Mesodermal cell (in vitro differentiated cells): ENCODE data around the gene RAVER2.
"Not testable (repeated sequence)": the region's sequence is repeated elsewhere in the genome, so short reads cannot be mapped to it uniquely, and the experiment has no call there.

Experiments used
- H3K27ac ChIP-seq: 2 replicates; pipeline ENCODE4 v1.7.0; 2013; ENCODE audit warnings: mild to moderate bottlenecking, low read depth, low read length, moderate library complexity; ENCODE audit not compliant: severe bottlenecking
- H3K36me3 ChIP-seq: 2 replicates; pipeline ENCODE4 v1.7.1; 2013; ENCODE audit warnings: mild to moderate bottlenecking, low read length, moderate library complexity; ENCODE audit not compliant: control insufficient read depth, insufficient read depth
- H3K4me1 ChIP-seq: one replicate; pipeline ENCODE4 v1.7.1; 2013; ENCODE audit warnings: mild to moderate bottlenecking, low read length; ENCODE audit not compliant: insufficient read depth, control insufficient read depth, poor library complexity, severe bottlenecking
- H3K4me3 ChIP-seq: 2 replicates; pipeline ENCODE4 v1.7.0; 2013; ENCODE audit warnings: low read length, control low read depth, mild to moderate bottlenecking; ENCODE audit not compliant: insufficient read depth, poor library complexity, severe bottlenecking; ENCODE audit errors: extremely low read depth
- H3K9me3 ChIP-seq: 2 replicates; pipeline ENCODE4 v1.7.1; 2013; ENCODE audit warnings: mild to moderate bottlenecking, low read length, moderate library complexity; ENCODE audit not compliant: control insufficient read depth
- WGBS, 2 experiments: methylation state at CpG; one replicate each; pipeline ENCODE4 v1.1.5; 2013; ENCODE audit warnings: missing lambda C conversion rate in 2 of 2; ENCODE audit not compliant: insufficient coverage in 2 of 2; 5-methylcytosine and 5-hydroxymethylcytosine counted together

RAVER2 gene

GRCh38 chr1:64721135-64721534, 23.7 kb upstream of the RAVER2 start:
- no peak overlapping the region for H3K4me3 ChIP-seq
- H3K4me1 ChIP-seq: no peaks in the 10 kb centered on the region
- no peaks in the 10 kb centered on the region for H3K36me3 ChIP-seq
- H3K9me3 ChIP-seq: no peaks in the 10 kb centered on the region
- WGBS, 2 experiments: 86% methylated on average over 1 of the region's 2 CpGs; no CpG with 5 or more reads in 1 of the 2 experiments
- no peak overlapping the region for H3K27ac ChIP-seq

DNA sequence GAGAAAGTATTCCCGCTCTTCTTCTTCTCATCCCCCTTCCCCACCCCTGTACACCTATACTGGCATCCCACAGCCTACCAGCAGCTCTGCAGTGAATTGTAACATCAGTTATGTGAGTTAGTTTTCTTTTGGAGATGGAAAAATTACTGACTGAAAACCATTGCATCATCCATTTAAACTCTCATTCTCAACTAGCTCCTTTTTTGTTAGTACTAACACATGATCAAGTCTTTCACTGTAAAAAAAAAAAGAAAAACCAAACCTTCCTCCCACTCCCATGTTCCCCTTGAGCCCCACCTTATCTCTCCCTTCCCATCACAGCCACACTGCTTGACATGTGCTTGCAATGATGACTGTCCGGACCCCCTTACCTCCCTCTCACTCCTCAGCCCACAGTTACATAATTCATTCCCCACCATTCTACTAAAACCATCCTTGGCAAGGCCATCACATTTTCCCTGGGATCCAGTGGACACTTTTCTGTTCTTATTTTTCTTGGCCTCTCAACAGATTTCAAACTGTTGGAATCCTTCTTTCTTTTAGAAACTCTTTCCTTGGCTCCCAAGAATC, 23.2 kb upstream of the RAVER2 start:
- H3K27ac ChIP-seq: no peak overlapping the region
- H3K4me3 ChIP-seq: no peak overlapping the region
- 67 to 90% methylated on average over 1 of the region's 2 CpGs for WGBS, 2 experiments
- no peaks in the 10 kb centered on the region for H3K4me1 ChIP-seq
- H3K9me3 ChIP-seq: no peaks in the 10 kb centered on the region
- no peaks in the 10 kb centered on the region for H3K36me3 ChIP-seq

- H3K27ac ChIP-seq: no peak overlapping the region
- 88 to 100% methylated on average over 1 of the region's 1 CpG for WGBS, 2 experiments
- no peak overlapping the region for H3K4me3 ChIP-seq
Measured at GRCh38 chr1:64727861-64728260, 17.0 kb upstream of the RAVER2 start.

DNA sequence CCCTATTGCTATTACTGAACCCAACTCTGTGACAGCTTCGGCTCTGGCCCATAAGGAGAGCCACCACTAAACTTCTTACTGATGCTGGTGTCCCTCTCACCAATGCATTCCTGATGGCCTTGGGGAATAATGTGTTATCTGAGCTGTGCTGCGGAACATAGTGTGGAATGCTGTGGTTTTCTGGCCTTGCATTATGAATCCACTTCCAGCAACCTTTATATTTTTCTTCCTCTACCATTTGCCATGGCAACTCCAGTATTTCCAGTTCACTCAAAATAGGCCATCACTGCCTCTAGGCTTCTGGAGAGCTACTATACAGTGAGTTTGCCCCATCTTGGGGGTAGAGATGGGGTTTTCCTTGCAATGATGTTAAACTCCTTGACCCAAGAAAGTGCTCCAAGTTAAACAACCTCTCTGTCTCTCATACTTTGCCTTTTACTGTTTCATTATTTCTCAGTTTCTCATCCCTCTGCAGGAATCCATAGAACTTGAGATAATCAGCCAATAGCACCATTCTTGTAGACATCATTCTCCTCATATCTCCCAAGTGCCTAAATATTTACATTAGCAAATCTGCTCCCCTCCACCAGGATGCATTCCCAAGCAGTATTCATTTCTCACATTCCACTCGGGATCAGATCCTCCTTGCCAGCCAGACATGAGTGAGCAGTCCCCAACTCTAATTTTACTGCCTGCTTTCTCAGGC, 11.1 kb upstream of the RAVER2 start:
- no peaks in the 10 kb centered on the region for H3K9me3 ChIP-seq
- H3K36me3 ChIP-seq: no peaks in the 10 kb centered on the region
- peaks cover 11% of the 10 kb centered on the region for H3K4me1 ChIP-seq
- 70 to 75% methylated on average over 1 to 2 of the region's 3 CpGs for WGBS, 2 experiments
- H3K27ac ChIP-seq: peak overlapping the region; percentile 38
- no peak overlapping the region for H3K4me3 ChIP-seq

More at GRCh38 chr1:64727861-64728260, 17.0 kb upstream of the RAVER2 start:
- Histone ChIP-seq H3K4me1 (no peaks in the 10 kb centered on the region), H3K36me3 (no peaks in the 10 kb centered on the region), H3K9me3 (no peaks in the 10 kb centered on the region)

- no peak overlapping the region for H3K27ac ChIP-seq
- peaks cover 11% of the 10 kb centered on the region for H3K4me1 ChIP-seq
- 0 to 58% methylated on average over 1 to 3 of the region's 3 CpGs for WGBS, 2 experiments
- H3K36me3 ChIP-seq: no peaks in the 10 kb centered on the region
- H3K4me3 ChIP-seq: no peak overlapping the region
- H3K9me3 ChIP-seq: no peaks in the 10 kb centered on the region
Measured at GRCh38 chr1:64734287-64734652, 10.6 kb upstream of the RAVER2 start.

DNA sequence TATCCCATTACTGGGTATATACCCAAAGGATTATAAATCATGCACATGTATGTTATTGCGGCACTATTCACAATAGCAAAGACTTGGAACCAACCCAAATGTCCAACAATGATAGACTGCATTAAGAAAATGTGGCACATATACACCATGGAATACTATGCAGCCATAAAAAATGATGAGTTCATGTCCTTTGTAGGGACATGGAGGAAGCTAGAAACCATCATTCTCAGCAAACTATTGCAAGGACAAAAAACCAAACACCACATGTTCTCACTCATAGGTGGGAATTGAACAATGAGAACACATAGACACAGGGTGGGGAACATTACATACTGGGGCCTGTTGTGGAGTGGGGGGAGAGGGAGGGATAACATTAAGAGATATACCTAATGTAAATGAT, 4.2 kb upstream of the RAVER2 start:
- not testable (repeated sequence) for H3K27ac ChIP-seq, H3K4me1 ChIP-seq, H3K4me3 ChIP-seq, H3K9me3 ChIP-seq, H3K36me3 ChIP-seq
- 100% methylated on average over 1 of the region's 1 CpG; no CpG with 5 or more reads in 1 of the 2 experiments for WGBS, 2 experiments

GRCh38 chr1:64743954-64744491, 852 bp upstream of the RAVER2 start:
- no peaks in the 10 kb centered on the region for H3K9me3 ChIP-seq
- H3K4me3 ChIP-seq: peak overlapping the region; percentile 78
- no peak overlapping the region for H3K27ac ChIP-seq
- no peaks in the 10 kb centered on the region for H3K36me3 ChIP-seq
- no peaks in the 10 kb centered on the region for H3K4me1 ChIP-seq
- 23 to 37% methylated on average over 3 of the region's 4 CpGs for WGBS, 2 experiments

GRCh38 chr1:64745181-64745985, 508 bp downstream of the RAVER2 start:
- Histone ChIP-seq H3K4me1 (no peaks in the 10 kb centered on the region), H3K36me3 (no peaks in the 10 kb centered on the region), H3K9me3 (no peaks in the 10 kb centered on the region), H3K27ac (no peak overlapping the region), H3K4me3 (peak overlapping the region; percentile 78)
- WGBS, 2 experiments: 0 to 1% methylated on average over 48 to 58 of the region's 67 CpGs

DNA sequence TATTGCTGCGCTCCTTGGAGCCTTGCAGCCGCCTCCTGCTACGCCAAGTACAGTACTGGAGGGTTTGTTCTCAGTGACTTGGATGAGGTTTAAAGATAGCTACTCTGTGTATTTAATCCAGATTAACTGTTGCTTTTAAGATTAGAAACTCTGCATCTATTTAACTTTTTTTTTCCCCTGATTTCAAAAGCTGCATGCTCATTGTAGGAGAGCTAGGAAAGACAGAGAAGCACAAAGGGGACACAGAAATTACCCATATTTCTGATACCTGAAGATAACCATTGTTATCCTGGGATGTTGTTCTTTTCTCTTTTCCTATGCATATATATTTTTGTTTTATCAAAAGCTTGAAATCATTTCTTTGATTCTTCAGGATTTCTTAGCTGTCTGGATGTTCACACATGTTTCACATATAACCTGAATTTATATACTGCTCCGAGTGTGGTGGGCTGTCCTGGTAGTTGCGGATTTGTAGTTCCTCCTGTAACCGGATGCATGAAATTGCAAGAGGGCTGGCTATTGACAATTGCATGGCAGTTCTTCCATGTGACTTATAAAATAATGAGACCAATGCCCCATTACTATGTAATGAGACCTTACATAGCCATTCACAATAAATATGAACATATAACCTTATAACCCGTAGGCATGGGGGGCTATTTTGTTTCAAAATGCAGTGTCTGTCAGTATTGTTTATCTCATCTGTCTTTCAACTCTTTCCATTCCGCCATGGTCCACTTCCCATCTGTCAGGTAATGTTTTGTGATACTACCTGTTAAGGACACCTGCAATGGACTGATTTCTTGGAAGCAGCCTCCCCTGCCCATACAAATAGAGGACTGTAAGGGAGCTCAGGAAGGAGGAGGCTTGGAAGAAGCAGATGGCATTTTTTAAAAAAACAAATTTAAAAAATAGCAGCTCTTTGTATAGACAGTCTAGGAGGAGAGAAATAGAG, 1.4 kb downstream of the RAVER2 start:
- Histone ChIP-seq H3K9me3 (no peaks in the 10 kb centered on the region), H3K4me1 (no peaks in the 10 kb centered on the region), H3K27ac (no peak overlapping the region), H3K36me3 (no peaks in the 10 kb centered on the region), H3K4me3 (peak overlapping the region; percentile 78)
- WGBS, 2 experiments: 20 to 94% methylated on average over 1 to 3 of the region's 8 CpGs

GRCh38 chr1:64748222-64748621, 3.3 kb downstream of the RAVER2 start:
- Histone ChIP-seq H3K9me3 (no peaks in the 10 kb centered on the region), H3K4me1 (no peaks in the 10 kb centered on the region), H3K27ac (no peak overlapping the region), H3K36me3 (no peaks in the 10 kb centered on the region), H3K4me3 (no peak overlapping the region)
- 90 to 95% methylated on average over 2 of the region's 3 CpGs for WGBS, 2 experiments
